GM12878 (cell line): ENCODE measurements around the gene C9orf78.

Source experiments
- ATF7 ChIP-seq: fragments of 450-650 bp; IDR thresholded peaks from 2 replicates; pipeline ENCODE4 v1.6.1; 2016; ENCODE audit warnings: low read depth, mild to moderate bottlenecking
- HCFC1 ChIP-seq: fragments of 150-350 bp; IDR thresholded peaks from 2 replicates; pipeline ENCODE4 v1.6.1; 2014; ENCODE audit warnings: low read length
- PAX5 ChIP-seq: IDR thresholded peaks from 2 replicates; pipeline ENCODE4 v1.6.1; 2011; ENCODE audit warnings: low read depth, low read length, borderline replicate concordance
- POLR2A ChIP-seq: IDR thresholded peaks from 2 replicates; pipeline ENCODE4 v1.6.1; 2011; ENCODE audit warnings: low read depth, mild to moderate bottlenecking, low read length
- RBBP5 ChIP-seq: fragments of 200-600 bp; sonication (generic); conservative IDR thresholded peaks from 2 replicates; pipeline ENCODE4 v1.6.1; 2016
- SREBF2 ChIP-seq: IDR thresholded peaks from 2 replicates; pipeline ENCODE4 v1.6.1; 2012; ENCODE audit warnings: mild to moderate bottlenecking, low read length
- TARDBP ChIP-seq: IDR thresholded peaks from 2 replicates; pipeline ENCODE4 v1.6.1; 2016; ENCODE audit warnings: borderline replicate concordance
- YBX1 ChIP-seq: fragments of 450-650 bp; IDR thresholded peaks from 2 replicates; pipeline ENCODE4 v1.6.1; 2016; ENCODE audit warnings: antibody characterized with exemption
- TF ChIP-seq, protein P1 (sequence below), 3 experiments: IDR thresholded peaks in 2 of 3; conservative IDR thresholded peaks in 1 of 3; 2 replicates each; pipeline ENCODE4 v1.5.1; 2011; ENCODE audit warnings: low read depth in 3 of 3, low read length in 3 of 3, mild to moderate bottlenecking in 3 of 3, control low read depth in 2 of 3, moderate library complexity in 2 of 3, inconsistent platforms in 1 of 3, mixed read lengths in 1 of 3; ENCODE audit not compliant: control insufficient read depth in 2 of 3, insufficient read depth in 1 of 3; ENCODE audit errors: extremely low read depth in 1 of 3

DNA sequence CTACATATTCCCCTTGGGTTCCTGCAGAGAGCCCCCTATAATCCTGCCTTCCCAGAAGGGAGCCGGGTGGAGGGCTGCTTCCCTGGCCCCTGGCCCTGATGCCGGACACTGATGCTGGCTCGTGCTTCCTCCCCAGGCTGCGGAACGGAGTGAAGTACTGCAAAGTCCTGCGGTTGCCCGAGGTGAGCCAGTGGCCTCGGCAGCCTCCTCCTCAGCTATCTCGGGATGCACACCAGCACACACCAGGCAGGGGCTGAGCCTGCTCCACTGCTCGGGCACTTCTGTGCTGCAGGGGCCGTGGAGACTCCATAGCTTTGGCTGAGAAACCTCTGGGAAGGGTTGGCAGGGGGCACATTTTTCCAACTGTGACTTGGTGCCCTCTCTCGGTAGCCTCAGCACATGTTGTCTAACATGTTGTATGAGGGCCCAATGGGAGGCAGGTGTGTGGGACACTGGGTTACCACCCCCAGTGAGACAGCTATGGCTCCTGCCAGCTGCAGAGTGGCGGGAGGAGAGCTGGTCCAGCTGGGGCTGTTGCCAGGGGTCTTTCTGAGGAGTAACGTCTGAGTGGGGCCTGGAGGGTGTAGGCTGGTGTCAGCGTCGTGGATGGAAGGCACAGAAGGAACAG is 38.6 kb upstream of the C9orf78 start:
- no peak for TF ChIP-seq PAX5
- no peak for TF ChIP-seq POLR2A
- TF ChIP-seq, protein P1, sequence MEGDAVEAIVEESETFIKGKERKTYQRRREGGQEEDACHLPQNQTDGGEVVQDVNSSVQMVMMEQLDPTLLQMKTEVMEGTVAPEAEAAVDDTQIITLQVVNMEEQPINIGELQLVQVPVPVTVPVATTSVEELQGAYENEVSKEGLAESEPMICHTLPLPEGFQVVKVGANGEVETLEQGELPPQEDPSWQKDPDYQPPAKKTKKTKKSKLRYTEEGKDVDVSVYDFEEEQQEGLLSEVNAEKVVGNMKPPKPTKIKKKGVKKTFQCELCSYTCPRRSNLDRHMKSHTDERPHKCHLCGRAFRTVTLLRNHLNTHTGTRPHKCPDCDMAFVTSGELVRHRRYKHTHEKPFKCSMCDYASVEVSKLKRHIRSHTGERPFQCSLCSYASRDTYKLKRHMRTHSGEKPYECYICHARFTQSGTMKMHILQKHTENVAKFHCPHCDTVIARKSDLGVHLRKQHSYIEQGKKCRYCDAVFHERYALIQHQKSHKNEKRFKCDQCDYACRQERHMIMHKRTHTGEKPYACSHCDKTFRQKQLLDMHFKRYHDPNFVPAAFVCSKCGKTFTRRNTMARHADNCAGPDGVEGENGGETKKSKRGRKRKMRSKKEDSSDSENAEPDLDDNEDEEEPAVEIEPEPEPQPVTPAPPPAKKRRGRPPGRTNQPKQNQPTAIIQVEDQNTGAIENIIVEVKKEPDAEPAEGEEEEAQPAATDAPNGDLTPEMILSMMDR (IDR thresholded peaks at IDR 0.05 in 2 of 3, conservative IDR thresholded peaks at IDR 0.05 in 1 of 3; ENCODE audit: control insufficient read depth in 2 of 3, extremely low read depth in 1 of 3, insufficient read depth in 1 of 3, low read depth in 3 of 3, low read length in 3 of 3) = no peak
- TF ChIP-seq HCFC1 = no peak
- TF ChIP-seq RBBP5 = no peak
- no peak for TF ChIP-seq ATF7
- no peak for TF ChIP-seq YBX1
- TF ChIP-seq SREBF2 = no peak
- TF ChIP-seq TARDBP = no peak
